Activated CD4-positive, alpha-beta T cell treated with anti-CD3 and anti-CD28 coated beads for 24 hours (primary cell): ENCODE measurements around the gene TMEM86B.

Experiments used
- DNase-seq, 2 donors: peaks; one replicate each; pipeline ENCODE4 v3.0.0-alpha.2; 2020; ENCODE audit warnings: low read depth in 2 of 2

The TMEM86B gene

GRCh38 chr19:55228403-55229031 is at the start of gene TMEM86B:
Gene TMEM86B (minus strand): TSS chr19:55228763. CDS start chr19:55228741, 22 bp downstream.
- no peak for DNase-seq

DNA sequence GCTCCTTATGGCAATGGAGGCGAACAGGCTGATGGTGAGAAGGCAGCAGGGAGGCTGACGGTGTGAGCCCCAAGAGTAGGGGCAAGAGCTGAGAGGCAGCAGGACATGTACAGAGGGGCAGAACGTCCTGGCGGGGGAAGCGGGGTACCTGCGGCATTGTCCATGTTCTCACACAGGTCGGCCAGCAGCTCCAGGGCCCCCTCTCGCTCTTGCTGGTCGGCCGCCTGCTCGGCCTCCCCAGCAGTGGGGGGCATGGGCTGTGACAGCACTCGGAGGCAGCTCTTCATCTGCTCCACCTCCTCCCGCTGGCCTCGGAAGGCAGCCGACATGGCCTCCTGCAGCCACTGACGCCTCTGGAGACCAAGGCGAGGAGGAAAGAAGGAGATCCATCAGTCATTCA is 48.9 kb upstream of the TMEM86B start:
- DNase-seq = no peak

DNA sequence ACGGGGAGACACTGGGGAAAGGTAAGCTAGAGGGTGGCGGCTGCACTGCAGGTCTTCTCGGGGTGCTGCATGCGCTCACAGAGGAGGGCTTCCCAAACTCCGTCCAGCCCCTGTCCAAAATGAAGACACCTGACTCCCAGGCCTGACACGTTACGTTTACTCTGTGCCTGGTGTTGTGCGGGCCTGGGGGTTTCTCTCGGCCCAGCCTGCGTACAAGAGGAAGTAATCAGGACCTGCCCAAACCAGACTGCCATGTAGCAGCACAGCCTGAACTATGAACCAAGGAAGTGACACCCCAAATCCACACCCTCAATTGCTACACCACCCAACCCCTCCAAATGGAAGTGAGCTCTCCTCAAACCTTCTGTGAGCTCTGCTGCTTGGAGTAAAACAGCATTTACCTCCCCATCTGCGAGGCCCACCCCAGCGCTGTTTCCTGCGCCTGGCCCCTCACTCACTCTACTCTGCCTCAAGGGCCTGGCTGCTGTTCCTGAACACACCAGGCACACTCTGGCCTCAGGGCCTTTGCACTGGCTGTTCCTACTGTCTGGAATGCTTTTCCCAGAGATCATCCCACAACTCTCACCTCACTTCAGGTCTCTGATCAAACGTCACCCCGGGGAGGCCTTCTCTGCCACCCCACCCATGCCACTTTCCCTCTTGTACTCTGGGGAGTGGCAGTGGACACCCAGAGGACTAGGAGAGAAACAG is 48.3 kb upstream of the TMEM86B start:
- DNase-seq = no peak

DNA sequence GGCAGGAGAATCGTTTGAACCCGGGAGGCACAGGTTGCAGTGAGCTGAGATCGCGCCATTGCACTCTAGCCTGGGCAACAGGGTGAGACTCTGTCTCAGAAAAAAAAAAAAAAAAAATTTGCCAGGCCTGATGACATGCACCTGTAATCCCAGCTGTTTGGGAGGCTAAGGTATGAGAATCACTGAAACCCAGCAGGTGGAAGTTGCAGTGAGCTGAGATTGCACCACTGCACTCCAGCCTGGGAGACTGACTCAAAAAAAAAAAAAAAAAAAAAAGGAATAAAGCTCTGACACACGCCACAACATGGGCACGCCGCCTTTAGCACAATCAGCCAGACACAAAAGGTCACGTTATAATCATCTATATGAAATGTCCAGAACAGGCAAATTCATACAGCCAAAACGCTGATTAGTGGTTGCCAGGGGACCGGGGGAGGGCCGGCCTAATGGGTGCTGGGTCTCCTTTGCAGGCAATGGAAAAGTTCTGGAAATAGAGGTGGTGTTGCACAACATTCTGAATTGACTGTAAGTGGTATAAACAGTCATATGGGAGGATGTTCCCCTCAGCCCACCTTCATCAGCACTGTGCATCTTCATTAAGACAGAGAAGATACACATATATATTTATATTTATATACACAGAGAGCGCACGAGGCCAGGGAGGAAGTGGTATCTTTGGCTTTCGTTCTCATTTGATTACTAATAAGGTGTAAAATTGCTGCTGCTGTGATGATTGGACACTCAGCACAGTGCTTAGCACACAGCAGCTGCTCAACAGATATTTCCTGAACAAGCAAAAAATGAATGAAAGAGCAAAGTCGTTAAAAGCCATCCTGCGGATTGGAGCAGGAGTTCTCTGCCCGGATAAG is 47.5 kb upstream of the TMEM86B start:
- DNase-seq = no peak

DNA sequence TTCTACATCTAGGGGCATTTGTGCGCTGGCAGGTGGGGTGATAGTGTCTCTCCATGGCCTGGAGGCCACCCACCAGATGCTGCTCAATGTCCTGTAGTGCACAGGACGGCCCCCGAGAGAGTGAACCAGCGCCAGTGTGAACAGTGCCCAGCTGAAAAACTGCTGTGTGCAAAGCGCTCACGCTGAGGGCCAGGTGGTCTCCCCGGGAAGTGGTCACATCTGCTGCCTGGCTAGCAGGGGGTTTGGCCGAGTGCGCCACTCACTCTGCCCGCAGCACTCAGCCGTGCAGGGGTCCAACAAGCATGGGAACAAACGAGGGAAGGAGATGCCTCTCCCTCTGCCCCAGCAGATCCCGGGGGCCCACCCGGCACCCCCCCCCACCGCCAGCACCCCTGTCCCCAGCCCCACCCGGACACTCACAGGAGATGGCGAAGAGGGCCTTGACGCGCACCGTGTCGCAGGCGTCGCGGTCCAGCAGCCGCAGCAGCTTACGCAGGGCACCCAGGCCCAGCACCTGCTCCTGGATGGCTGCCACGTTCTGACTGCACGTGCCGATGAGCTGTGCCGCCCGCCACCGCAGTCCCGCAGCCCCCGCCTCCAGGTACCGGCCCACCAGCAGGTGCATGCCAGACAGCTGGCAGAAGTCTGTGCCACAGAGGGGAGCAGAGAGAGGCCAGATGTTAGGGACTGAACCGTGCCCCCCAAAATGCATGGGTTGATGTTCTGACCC is 45.6 kb upstream of the TMEM86B start:
- no peak for DNase-seq

- no peak for DNase-seq
Observed at GRCh38 chr19:55272142-55272541, 43.6 kb upstream of the TMEM86B start.

- DNase-seq = no peak
Observed at GRCh38 chr19:55270172-55270942, 41.8 kb upstream of the TMEM86B start.

- no peak for DNase-seq
Observed at GRCh38 chr19:55269299-55269698, 40.7 kb upstream of the TMEM86B start.

GRCh38 chr19:55266840-55267239 is 38.3 kb upstream of the TMEM86B start:
- no peak for DNase-seq

GRCh38 chr19:55266404-55266803 is 37.8 kb upstream of the TMEM86B start:
- no peak for DNase-seq

DNA sequence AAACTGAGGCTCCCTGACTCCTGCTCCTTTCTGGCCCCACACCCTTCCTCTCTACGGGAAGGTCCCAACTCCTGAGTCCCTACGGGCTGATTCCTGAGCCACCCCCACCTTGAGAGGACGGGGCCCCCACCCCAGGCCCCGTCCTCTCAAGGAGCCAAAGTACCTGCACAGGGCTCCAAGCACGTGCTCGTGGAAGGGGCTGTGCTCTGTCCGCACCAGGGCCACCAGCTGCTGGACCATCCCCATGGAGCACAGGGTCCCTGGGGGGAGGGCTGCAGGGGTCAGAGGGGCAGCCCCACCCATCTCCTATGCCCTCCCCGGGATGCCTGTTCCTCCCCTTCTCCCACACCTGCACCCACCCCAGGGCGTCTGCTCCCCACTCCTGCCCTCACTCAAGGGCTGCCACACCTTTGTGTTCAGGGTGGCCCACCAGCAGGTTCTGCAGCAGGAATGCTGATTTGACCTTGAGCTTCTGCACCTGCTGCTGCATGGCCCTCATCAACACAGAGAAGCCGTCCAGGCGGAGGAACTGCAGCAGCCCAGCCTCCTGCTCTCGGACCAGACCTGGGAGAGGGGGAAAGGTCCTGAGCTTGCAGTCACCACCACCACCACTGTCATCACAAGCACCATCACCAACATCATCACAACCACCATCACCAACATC is 37.3 kb upstream of the TMEM86B start:
- DNase-seq = no peak

GRCh38 chr19:55265173-55265572 is 36.6 kb upstream of the TMEM86B start:
- DNase-seq = no peak

DNA sequence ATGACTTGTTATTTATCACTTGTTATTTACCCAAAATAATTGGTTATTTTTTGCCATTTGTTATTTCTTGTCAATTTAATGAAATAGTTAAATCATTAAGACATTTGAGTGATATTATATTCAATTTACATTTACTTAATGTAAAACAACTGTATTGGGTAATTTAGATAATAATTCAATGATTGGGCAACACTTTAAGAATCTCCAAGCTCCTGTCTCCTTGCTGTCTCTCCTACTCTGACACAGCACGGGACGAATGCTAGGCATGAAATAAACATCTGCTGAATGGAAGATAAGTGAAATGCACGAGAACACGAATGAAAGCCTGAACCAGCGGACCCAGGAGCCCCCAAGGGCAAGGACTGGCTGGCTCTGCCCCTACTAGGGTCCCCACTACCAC is 36.0 kb upstream of the TMEM86B start:
- DNase-seq = no peak

DNA sequence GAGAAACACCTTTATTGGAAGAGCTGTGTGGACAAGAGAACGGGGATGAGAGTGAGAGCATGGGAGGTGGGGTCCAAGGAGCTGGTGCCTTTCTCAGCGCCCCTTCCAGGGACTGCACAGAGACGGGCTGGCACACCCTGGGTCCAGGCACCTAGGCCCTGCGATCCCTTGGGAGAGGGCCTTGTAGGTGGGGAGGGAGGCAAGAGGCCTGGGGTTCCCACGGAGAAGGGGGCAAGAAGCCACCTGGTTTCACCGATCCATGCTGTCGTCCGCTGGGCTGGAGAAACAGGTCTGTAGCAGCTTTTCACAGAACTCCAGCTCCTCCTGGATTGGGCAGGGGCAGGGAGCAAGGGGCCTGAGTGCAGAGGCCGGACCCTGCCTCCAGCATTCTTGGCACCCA is 33.8 kb upstream of the TMEM86B start:
- no peak for DNase-seq

- DNase-seq = no peak
Observed at GRCh38 chr19:55261671-55262126, 33.1 kb upstream of the TMEM86B start.

DNA sequence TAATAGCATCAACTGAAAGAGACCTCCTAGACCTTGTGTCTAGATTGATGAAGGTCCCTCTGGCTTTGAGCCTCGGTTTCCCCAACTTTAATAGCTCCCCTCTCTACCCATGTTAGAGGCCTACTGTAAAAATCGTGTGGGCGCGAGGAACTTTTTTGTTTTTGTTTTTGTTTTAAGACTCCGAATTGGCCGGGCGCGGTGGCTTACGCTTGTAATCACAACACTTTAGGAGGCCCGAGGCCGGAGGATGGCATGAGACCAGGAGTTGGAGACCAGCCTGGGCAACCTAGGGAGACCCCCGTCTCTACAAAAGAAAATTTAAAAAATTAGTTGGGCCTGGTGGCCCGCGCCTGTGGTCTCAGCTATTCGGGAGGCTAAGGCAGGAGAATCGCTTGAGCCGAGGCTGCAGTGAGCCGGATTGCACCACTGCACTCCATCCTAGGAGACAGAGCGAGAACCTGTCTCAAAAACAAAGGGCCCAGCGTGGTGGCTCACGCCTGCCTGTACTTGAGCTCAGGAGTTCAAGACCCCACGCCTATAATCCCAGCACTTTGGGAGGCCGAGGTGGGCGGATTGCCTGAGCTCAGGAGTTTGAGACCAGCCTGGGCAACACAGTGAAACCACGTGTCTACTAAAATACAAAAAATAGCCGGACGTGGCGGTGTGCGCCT is 31.1 kb upstream of the TMEM86B start:
- no peak for DNase-seq

GRCh38 chr19:55258828-55259539 is 30.4 kb upstream of the TMEM86B start, which contains the start of gene PPP6R1:
Gene PPP6R1 (minus strand): TSS chr19:55259017. CDS start chr19:55247103, 11,914 bp downstream.
- peak; percentile 90 to 91 for DNase-seq

DNA sequence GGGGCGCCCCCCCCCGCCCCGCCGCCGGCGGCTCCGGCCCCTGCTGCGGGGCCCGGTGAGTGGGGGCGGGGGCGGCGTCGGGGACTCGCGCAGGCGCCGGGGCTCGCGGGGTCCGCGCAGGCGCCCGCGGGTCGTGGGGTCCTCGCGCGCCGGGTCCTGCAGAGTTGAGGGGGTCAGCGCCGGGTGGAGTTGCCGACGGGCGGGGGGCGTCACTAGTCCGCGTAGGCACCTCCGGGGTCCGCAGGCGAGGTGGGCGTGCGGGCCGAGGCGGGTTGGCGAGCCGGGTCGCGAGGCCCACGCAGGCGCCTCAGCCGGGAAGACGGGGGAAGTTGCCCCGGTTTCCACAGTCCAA is 29.9 kb upstream of the TMEM86B start:
- DNase-seq = no peak
